ENCODE measurements around the gene ATP1A4.

The ATP1A4 gene

DNA sequence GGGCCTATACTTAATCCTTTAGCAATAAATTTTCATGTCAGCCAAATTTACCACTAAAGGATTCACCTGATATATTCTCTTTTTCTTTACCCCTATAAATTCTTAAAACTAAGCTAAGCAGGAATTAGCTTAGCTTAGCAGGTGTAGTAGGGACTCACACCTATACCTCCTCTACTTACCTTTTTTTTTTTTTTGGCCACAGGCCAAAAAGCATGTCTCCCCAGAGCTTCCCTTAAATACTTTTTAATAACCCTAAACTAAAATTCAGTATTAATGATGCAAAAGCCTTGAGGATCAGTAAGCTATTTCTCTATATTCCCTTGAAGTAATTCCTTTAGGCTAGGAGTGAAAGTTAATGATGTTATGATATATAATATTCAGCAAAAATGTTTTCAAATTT, 77.0 kb downstream of the ATP1A4 start:
- no peak for DNase-seq (ENCODE audit: low read depth)

DNA sequence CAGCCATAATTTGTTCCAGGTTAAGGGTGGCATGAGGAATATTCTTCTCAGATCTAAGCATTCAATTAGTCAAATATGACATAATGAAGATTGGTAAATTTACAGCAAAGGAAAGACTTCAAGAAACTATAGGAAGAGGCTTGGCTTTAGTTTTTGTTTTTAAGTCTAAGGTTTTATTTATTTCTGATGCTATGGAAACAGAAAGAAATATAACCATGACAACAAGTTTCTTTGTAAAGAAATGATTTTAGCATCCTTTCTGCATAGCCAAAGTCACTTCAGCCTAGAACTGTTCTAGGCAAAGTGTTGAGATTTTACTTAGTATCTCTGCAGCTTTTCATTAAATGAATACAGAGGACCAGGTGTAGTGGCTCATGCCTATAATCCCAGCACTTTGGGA, 81.5 kb downstream of the ATP1A4 start:
- no peak for DNase-seq (ENCODE audit: low read depth)

Data from activated gamma-delta T cell treated with anti-CD3 and anti-CD28 coated beads, Interleukin-2, amount 50 U/mL, for 16 hours (primary cell).